T-helper 9 cell (primary cell): Measurements from ENCODE around the gene RABGAP1L.
"Not testable (repeated sequence)": the region's sequence is repeated elsewhere in the genome, so short reads cannot be mapped to it uniquely, and the experiment has no call there.

Experiments
- DNase-seq: peaks from one replicate; pipeline ENCODE4 v3.0.0-alpha.2; 2020

The RABGAP1L gene

GRCh38 chr1:174204697-174205308, 45.5 kb downstream of the RABGAP1L start:
- DNase-seq, result no peak

GRCh38 chr1:174206148-174206836, 47.0 kb downstream of the RABGAP1L start:
- DNase-seq, result no peak

- no peak for DNase-seq
Measured at GRCh38 chr1:174209347-174210187, 50.2 kb downstream of the RABGAP1L start.

GRCh38 chr1:174211486-174211885, 52.2 kb downstream of the RABGAP1L start:
- DNase-seq, result no peak

GRCh38 chr1:174215766-174216165, 56.4 kb downstream of the RABGAP1L start:
- no peak for DNase-seq

- DNase-seq, result no peak
Measured at GRCh38 chr1:174217248-174217647, 57.9 kb downstream of the RABGAP1L start.

GRCh38 chr1:174217787-174218574, 58.7 kb downstream of the RABGAP1L start:
- DNase-seq, result no peak

- no peak for DNase-seq
Measured at GRCh38 chr1:174218983-174219382, 59.7 kb downstream of the RABGAP1L start.

- no peak for DNase-seq
Measured at GRCh38 chr1:174219606-174220370, 60.5 kb downstream of the RABGAP1L start.

GRCh38 chr1:174221681-174222080, 62.4 kb downstream of the RABGAP1L start:
- DNase-seq, result no peak

GRCh38 chr1:174222166-174222949, 63.0 kb downstream of the RABGAP1L start:
- DNase-seq, result no peak

- no peak for DNase-seq
Measured at GRCh38 chr1:174224641-174225040, 65.3 kb downstream of the RABGAP1L start.

- no peak for DNase-seq
Measured at GRCh38 chr1:174225499-174226204, 66.3 kb downstream of the RABGAP1L start.

GRCh38 chr1:174230399-174230798, 71.1 kb downstream of the RABGAP1L start:
- no peak for DNase-seq

- DNase-seq, result no peak
Measured at GRCh38 chr1:174232761-174233160, 73.4 kb downstream of the RABGAP1L start.

- DNase-seq, result not testable (repeated sequence)
Measured at GRCh38 chr1:174238845-174239501, 79.7 kb downstream of the RABGAP1L start.

- no peak for DNase-seq
Measured at GRCh38 chr1:174239541-174239940, 80.2 kb downstream of the RABGAP1L start.

- no peak for DNase-seq
Measured at GRCh38 chr1:174242856-174243255, 83.5 kb downstream of the RABGAP1L start.

- DNase-seq, result no peak
Measured at GRCh38 chr1:174243451-174244000, 84.2 kb downstream of the RABGAP1L start.

GRCh38 chr1:174244017-174244416, 84.7 kb downstream of the RABGAP1L start:
- DNase-seq, result no peak
